BLaER1 (cell line): ENCODE measurements around the gene RAP1GAP.
A peak's percentile ranks its signal among the peaks of the same experiment; 100 is the strongest.

ENCODE experiments used
- H3K27ac ChIP-seq: shearing (Covaris generic); formaldehyde crosslinking; 2 replicates; pipeline ENCODE4 v1.8.1; 2022
- H3K27me3 ChIP-seq: shearing (Covaris generic); formaldehyde crosslinking; 2 replicates; pipeline ENCODE4 v1.8.1; 2022
- H3K36me3 ChIP-seq: shearing (Covaris generic); formaldehyde crosslinking; 2 replicates; pipeline ENCODE4 v1.8.1; 2022
- H3K4me1 ChIP-seq: shearing (Covaris generic); formaldehyde crosslinking; 2 replicates; pipeline ENCODE4 v1.8.1; 2022
- H3K4me2 ChIP-seq: shearing (Covaris generic); formaldehyde crosslinking; 2 replicates; pipeline ENCODE4 v1.8.1; 2022
- H3K4me3 ChIP-seq: shearing (Covaris generic); formaldehyde crosslinking; 2 replicates; pipeline ENCODE4 v1.8.1; 2022
- H3K9ac ChIP-seq: shearing (Covaris generic); formaldehyde crosslinking; 2 replicates; pipeline ENCODE4 v1.8.1; 2022
- H3K9me3 ChIP-seq: shearing (Covaris generic); formaldehyde crosslinking; 2 replicates; pipeline ENCODE4 v1.8.1; 2022
- H4K20me1 ChIP-seq: shearing (Covaris generic); formaldehyde crosslinking; 2 replicates; pipeline ENCODE4 v1.8.1; 2022
- Cebpa-rat ChIP-seq: shearing (Covaris generic); IDR thresholded peaks from 2 replicates; pipeline ENCODE4 v1.8.1; 2022

RAP1GAP gene

GRCh38 chr1:21614419-21615115 lies 54.6 kb downstream of the RAP1GAP start:
- Histone ChIP-seq H3K9ac (no peak overlapping the region), H3K27ac (no peak overlapping the region), H3K4me1 (peaks cover 11% of the 10 kb centered on the region; the same call in 1 of the 2 replicates), H3K36me3 (no peaks in the 10 kb centered on the region), H3K9me3 (no peaks in the 10 kb centered on the region), H4K20me1 (peaks cover under 1% of the 10 kb centered on the region; the same call in 1 of the 2 replicates), H3K4me2 (no peak overlapping the region), H3K27me3 (0 out of 2 replicates have a peak, but pooled peaks cover 4% of the 10 kb centered on the region), H3K4me3 (no peak overlapping the region)
- TF ChIP-seq Cebpa-rat: no peak

GRCh38 chr1:21613072-21613867 lies 55.9 kb downstream of the RAP1GAP start:
- Histone ChIP-seq H3K27me3 (0 out of 2 replicates have a peak, but pooled peaks cover 4% of the 10 kb centered on the region), H3K9ac (no peak overlapping the region), H3K36me3 (no peaks in the 10 kb centered on the region), H3K9me3 (no peaks in the 10 kb centered on the region), H3K4me1 (peaks cover 4% of the 10 kb centered on the region; the same call in 1 of the 2 replicates), H3K4me2 (no peak overlapping the region), H3K4me3 (no peak overlapping the region), H3K27ac (no peak overlapping the region), H4K20me1 (no peaks in the 10 kb centered on the region)
- TF ChIP-seq Cebpa-rat: no peak

- no peaks in the 10 kb centered on the region for H3K9me3 ChIP-seq
- H3K27ac ChIP-seq: no peak overlapping the region
- 0 out of 2 replicates have a peak, but pooled peaks cover 4% of the 10 kb centered on the region for H3K27me3 ChIP-seq
- H3K4me2 ChIP-seq: no peak overlapping the region
- H3K4me1 ChIP-seq: peaks cover 12% of the 10 kb centered on the region
- H3K36me3 ChIP-seq: no peaks in the 10 kb centered on the region
- no peak overlapping the region for H3K9ac ChIP-seq
- no peak overlapping the region for H3K4me3 ChIP-seq
- no peak for TF ChIP-seq Cebpa-rat
- H4K20me1 ChIP-seq: no peaks in the 10 kb centered on the region
Observed at GRCh38 chr1:21612057-21612456, 57.1 kb downstream of the RAP1GAP start.

- no peak for TF ChIP-seq Cebpa-rat
- Histone ChIP-seq H3K36me3 (no peaks in the 10 kb centered on the region), H3K27ac (no peak overlapping the region), H3K4me3 (no peak overlapping the region), H3K4me1 (peaks cover 14% of the 10 kb centered on the region), H3K9ac (no peak overlapping the region), H4K20me1 (no peaks in the 10 kb centered on the region), H3K9me3 (no peaks in the 10 kb centered on the region), H3K27me3 (0 out of 2 replicates have a peak, but pooled peaks cover 4% of the 10 kb centered on the region), H3K4me2 (no peak overlapping the region)
Observed at GRCh38 chr1:21610989-21611785, 58.0 kb downstream of the RAP1GAP start.

GRCh38 chr1:21610027-21610426 lies 59.1 kb downstream of the RAP1GAP start:
- Histone ChIP-seq H3K27ac (no peak overlapping the region), H3K9me3 (no peaks in the 10 kb centered on the region), H3K4me3 (no peak overlapping the region), H3K9ac (no peak overlapping the region), H3K4me2 (peak overlapping the region; percentile 39), H3K4me1 (peaks cover 14% of the 10 kb centered on the region), H3K27me3 (0 out of 2 replicates have a peak, but pooled peaks cover 4% of the 10 kb centered on the region), H3K36me3 (no peaks in the 10 kb centered on the region), H4K20me1 (no peaks in the 10 kb centered on the region)
- TF ChIP-seq Cebpa-rat: no peak

- 0 out of 2 replicates have a peak, but pooled peaks cover 4% of the 10 kb centered on the region for H3K27me3 ChIP-seq
- H3K4me3 ChIP-seq: no peak overlapping the region
- no peak overlapping the region for H3K27ac ChIP-seq
- peaks cover 14% of the 10 kb centered on the region for H3K4me1 ChIP-seq
- no peaks in the 10 kb centered on the region for H3K36me3 ChIP-seq
- no peaks in the 10 kb centered on the region for H4K20me1 ChIP-seq
- no peak overlapping the region for H3K4me2 ChIP-seq
- H3K9ac ChIP-seq: no peak overlapping the region
- TF ChIP-seq Cebpa-rat: no peak
- no peaks in the 10 kb centered on the region for H3K9me3 ChIP-seq
Observed at GRCh38 chr1:21608798-21609197, 60.4 kb downstream of the RAP1GAP start.

- peaks cover 14% of the 10 kb centered on the region for H3K4me1 ChIP-seq
- H3K4me3 ChIP-seq: no peak overlapping the region
- H3K27me3 ChIP-seq: 0 out of 2 replicates have a peak, but pooled peaks cover 4% of the 10 kb centered on the region
- H3K36me3 ChIP-seq: no peaks in the 10 kb centered on the region
- no peaks in the 10 kb centered on the region for H4K20me1 ChIP-seq
- no peak for TF ChIP-seq Cebpa-rat
- no peak overlapping the region for H3K27ac ChIP-seq
- H3K9me3 ChIP-seq: no peaks in the 10 kb centered on the region
- H3K4me2 ChIP-seq: peak overlapping the region; percentile 41
- H3K9ac ChIP-seq: no peak overlapping the region
Observed at GRCh38 chr1:21607549-21608529, 61.3 kb downstream of the RAP1GAP start.

- peaks cover 14% of the 10 kb centered on the region for H3K4me1 ChIP-seq
Observed at GRCh38 chr1:21605964-21606705, 63.0 kb downstream of the RAP1GAP start.

More at GRCh38 chr1:21605964-21606705, 63.0 kb downstream of the RAP1GAP start:
- H3K27ac ChIP-seq: no peak overlapping the region
- no peak for TF ChIP-seq Cebpa-rat
- H3K36me3 ChIP-seq: no peaks in the 10 kb centered on the region
- no peak overlapping the region for H3K4me3 ChIP-seq
- H3K9me3 ChIP-seq: no peaks in the 10 kb centered on the region
- no peak overlapping the region for H3K4me2 ChIP-seq
- no peaks in the 10 kb centered on the region for H4K20me1 ChIP-seq
- 0 out of 2 replicates have a peak, but pooled peaks cover 4% of the 10 kb centered on the region for H3K27me3 ChIP-seq
- H3K9ac ChIP-seq: no peak overlapping the region
